Measurements from ENCODE around the gene SLC7A6OS.
A peak's percentile ranks its signal among the peaks of the same experiment; 100 is the strongest.

The SLC7A6OS gene

DNA sequence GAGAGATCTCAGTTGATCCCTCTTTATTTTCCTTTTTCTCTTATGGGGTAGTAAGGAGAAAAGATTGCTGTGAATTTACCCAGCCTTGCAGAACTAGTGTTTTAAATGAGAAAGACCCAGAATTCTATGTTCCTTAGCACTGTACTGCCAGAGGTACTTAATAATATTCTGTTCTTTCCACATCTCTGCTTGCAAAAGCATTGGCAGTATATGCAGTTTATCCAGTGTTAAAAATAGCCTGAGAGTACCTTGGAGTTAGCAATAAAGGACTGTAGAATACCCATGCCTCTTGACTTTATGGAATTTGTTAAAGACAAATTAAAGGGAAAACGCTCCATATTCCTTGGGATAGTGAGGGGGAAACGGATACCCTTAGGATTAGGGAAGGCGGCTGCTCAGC lies 34.5 kb downstream of the SLC7A6OS start:
- Histone ChIP-seq H2AFZ (ENCODE audit: low read depth, low read length) (no peak overlapping the region), H3K36me3 (ENCODE audit: insufficient read depth, low read length) (peaks cover 9% of the 10 kb centered on the region), H3K9me3 (ENCODE audit: low read length) (no peaks in the 10 kb centered on the region), H3K27me3 (ENCODE audit: insufficient read depth, low read length) (no peaks in the 10 kb centered on the region), H3K4me1 (ENCODE audit: insufficient read depth, low read length) (peaks cover 10% of the 10 kb centered on the region), H3K4me3 (ENCODE audit: low read length) (no peak overlapping the region)

DNA sequence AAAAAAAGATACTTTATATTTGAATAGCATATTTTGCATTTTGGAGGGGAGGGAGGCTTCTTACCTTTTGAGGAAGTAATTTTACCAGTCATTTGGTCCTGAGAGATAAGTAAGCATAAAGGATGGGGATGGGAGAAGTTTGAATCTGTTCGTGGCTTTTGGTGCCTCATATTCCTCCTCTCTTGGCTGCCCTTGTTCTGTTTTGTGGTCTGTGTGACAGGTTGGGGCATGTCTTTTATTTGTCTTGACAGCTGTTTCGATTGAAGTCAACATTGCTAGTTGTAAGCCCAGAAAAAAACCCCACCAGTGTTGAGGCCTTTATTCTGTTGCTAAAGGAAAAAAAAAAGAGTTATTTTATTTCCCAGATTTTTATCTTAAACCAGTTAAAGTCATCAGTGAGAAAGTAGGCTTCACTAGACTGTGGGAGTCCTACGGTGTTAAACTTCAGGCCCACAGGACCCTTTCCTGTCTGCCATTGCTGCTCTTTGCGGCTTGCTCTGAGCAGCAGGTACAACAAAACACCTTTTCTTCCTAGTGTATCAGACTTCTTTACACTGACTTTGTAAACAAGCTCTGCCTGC lies 35.0 kb downstream of the SLC7A6OS start:
- H3K36me3 ChIP-seq (ENCODE audit: insufficient read depth, low read length): peaks cover 6% of the 10 kb centered on the region
- H2AFZ ChIP-seq (ENCODE audit: low read depth, low read length): no peak overlapping the region
- no peaks in the 10 kb centered on the region for H3K27me3 ChIP-seq (ENCODE audit: insufficient read depth, low read length)
- no peak overlapping the region for H3K4me3 ChIP-seq (ENCODE audit: low read length)
- H3K4me1 ChIP-seq (ENCODE audit: insufficient read depth, low read length): peaks cover 10% of the 10 kb centered on the region
- no peaks in the 10 kb centered on the region for H3K9me3 ChIP-seq (ENCODE audit: low read length)

DNA sequence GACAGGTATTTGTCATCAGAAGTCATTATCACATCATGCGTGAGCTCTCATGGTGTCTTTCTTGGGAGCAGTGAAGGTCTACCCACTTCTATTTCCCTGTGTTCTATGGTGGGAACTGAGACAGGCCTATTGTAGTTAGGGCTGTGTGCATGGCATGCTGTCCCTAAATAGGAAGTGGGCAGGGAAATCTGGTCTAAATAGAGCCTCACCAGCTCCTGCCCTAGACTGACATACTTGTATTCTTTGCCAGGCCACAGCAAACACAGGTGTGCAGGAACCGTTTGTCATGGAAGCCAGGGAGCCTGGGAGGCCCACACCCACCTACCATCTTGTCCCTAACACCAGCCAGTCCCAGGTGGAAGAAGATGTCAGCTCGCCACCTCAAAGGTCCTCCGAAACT lies 36.3 kb downstream of the SLC7A6OS start:
- Histone ChIP-seq H2AFZ (ENCODE audit: low read depth, low read length) (no peak overlapping the region), H3K4me1 (ENCODE audit: insufficient read depth, low read length) (peaks cover 10% of the 10 kb centered on the region), H3K9me3 (ENCODE audit: low read length) (no peaks in the 10 kb centered on the region), H3K36me3 (ENCODE audit: insufficient read depth, low read length) (peaks cover 6% of the 10 kb centered on the region), H3K4me3 (ENCODE audit: low read length) (no peak overlapping the region), H3K27me3 (ENCODE audit: insufficient read depth, low read length) (no peaks in the 10 kb centered on the region)

DNA sequence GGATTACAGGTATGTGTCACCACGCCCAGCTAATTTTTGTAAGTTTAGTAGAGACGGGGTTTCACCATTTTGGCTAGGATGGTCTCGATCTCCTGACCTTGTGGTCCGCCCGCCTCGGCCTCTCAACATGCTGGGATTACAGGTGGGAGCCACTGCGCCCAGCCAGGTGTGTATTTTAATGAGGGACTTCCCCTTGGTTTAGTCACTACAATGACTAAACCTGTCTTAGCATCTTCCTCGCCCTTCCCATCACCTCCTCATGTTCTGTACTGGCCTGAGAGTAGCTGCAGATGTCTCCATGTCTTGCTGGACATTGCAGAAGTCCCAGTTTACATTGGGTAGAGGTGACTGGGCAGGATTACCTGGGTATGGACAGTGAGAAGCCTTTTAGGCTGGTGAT lies 36.9 kb downstream of the SLC7A6OS start:
- Histone ChIP-seq H3K4me1 (ENCODE audit: insufficient read depth, low read length) (peaks cover 10% of the 10 kb centered on the region), H3K36me3 (ENCODE audit: insufficient read depth, low read length) (peaks cover 6% of the 10 kb centered on the region), H3K27me3 (ENCODE audit: insufficient read depth, low read length) (no peaks in the 10 kb centered on the region), H3K9me3 (ENCODE audit: low read length) (no peaks in the 10 kb centered on the region), H3K4me3 (ENCODE audit: low read length) (no peak overlapping the region), H2AFZ (ENCODE audit: low read depth, low read length) (no peak overlapping the region)

DNA sequence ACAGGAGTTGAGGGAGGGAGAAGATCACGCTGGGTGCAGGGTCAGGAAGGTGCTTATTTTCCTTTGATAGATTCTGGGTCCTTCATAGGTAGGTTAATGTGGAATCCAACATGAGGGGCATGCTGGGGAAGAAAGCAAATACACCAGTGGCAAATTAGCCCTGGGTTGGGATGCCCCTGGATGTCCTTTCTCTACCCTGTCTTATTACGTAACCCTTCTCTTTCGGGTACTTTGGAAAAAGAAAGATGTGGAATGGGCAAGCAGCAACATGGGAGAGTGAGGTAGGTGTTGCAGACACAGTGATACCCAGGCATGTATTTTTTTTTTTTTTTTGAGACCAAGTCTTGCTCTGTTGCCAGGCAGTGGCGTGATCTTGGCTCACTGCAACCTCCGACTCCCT lies 37.3 kb downstream of the SLC7A6OS start:
- H3K36me3 ChIP-seq (ENCODE audit: insufficient read depth, low read length): peaks cover 6% of the 10 kb centered on the region
- no peak overlapping the region for H3K4me3 ChIP-seq (ENCODE audit: low read length)
- H3K27me3 ChIP-seq (ENCODE audit: insufficient read depth, low read length): no peaks in the 10 kb centered on the region
- H3K9me3 ChIP-seq (ENCODE audit: low read length): no peaks in the 10 kb centered on the region
- peaks cover 10% of the 10 kb centered on the region for H3K4me1 ChIP-seq (ENCODE audit: insufficient read depth, low read length)
- no peak overlapping the region for H2AFZ ChIP-seq (ENCODE audit: low read depth, low read length)

DNA sequence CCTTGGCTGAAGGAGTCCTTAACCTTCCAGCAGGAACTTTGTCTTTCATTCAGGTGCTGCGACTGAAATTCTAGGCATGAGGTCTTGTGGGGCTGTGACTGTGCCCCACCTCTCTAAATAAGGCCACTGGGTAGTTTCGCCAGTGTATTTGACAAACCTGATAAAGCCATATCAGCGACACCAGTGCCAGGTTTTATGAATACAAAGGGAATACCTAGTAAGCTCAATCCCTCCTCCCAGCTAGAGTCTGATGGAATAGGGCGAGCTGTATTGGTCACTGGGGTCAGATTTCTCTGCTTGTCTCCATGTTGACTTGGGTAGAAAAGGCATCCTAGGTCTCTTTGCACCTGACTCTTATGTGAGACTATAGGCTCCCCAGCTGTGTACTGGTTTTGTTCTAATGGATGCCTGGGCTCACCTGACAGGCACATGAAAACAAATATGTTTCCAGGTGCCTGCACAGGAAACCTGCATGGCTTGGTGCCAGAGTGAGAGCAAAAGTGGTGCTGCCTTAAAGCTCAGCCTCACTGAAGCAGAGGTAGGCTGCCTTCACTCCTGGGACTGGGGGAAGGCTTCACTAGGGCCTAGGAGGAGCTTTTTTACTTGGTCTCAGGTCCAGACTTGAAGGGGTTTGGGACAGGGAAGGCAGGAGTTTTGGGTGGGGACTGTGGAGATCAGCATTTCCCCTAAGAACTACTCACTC lies 38.1 kb downstream of the SLC7A6OS start:
- Histone ChIP-seq H3K27me3 (ENCODE audit: insufficient read depth, low read length) (no peaks in the 10 kb centered on the region), H3K4me3 (ENCODE audit: low read length) (no peak overlapping the region), H3K4me1 (ENCODE audit: insufficient read depth, low read length) (peaks cover 10% of the 10 kb centered on the region), H2AFZ (ENCODE audit: low read depth, low read length) (no peak overlapping the region), H3K36me3 (ENCODE audit: insufficient read depth, low read length) (peaks cover 6% of the 10 kb centered on the region), H3K9me3 (ENCODE audit: low read length) (no peaks in the 10 kb centered on the region)

DNA sequence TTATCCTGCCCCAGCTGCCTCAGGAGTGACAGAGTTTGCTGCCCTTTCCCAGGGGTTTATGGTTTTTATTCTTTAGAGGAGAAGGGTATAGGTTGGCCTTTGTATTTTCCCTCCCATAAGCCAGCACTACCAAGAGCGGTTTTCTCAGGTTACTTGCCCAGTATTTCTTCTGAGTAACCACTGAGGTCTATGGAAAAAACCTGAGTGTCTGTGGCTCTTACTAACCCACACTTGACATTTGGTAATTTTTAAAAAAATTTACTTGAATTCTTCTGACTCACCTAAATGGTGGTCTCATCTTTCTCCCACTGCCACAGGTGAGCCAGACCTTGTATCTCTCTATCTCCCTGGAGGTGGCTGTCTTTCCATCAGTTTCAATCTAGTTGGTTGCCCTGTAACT lies 40.4 kb downstream of the SLC7A6OS start:
- Histone ChIP-seq H3K36me3 (ENCODE audit: insufficient read depth, low read length) (peaks cover 6% of the 10 kb centered on the region), H3K9me3 (ENCODE audit: low read length) (no peaks in the 10 kb centered on the region), H3K27me3 (ENCODE audit: insufficient read depth, low read length) (no peaks in the 10 kb centered on the region), H3K4me1 (ENCODE audit: insufficient read depth, low read length) (peaks cover 5% of the 10 kb centered on the region), H2AFZ (ENCODE audit: low read depth, low read length) (no peak overlapping the region), H3K4me3 (ENCODE audit: low read length) (no peak overlapping the region)

DNA sequence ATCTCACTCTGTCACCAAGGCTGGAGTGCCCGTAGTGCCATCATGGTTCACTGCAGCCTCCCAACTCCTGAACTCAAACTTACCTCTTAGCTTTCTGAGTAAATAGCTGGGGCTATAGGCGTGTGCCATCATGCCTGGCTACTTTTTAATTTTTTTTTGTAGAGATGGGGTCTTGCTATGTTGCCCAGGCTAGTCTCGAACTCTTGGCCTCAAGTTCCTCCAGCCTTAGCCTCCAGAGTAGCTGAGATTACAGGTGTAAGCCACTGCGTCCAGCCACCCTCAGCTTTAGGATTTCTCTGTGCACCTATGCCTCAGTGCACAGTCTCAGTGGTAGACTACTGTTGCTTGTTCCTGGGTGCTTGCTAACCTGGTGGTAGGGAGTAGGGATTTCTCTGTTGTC lies 41.0 kb downstream of the SLC7A6OS start:
- Histone ChIP-seq H3K9me3 (ENCODE audit: low read length) (no peaks in the 10 kb centered on the region), H3K4me3 (ENCODE audit: low read length) (no peak overlapping the region), H3K4me1 (ENCODE audit: insufficient read depth, low read length) (peaks cover 7% of the 10 kb centered on the region), H2AFZ (ENCODE audit: low read depth, low read length) (no peak overlapping the region), H3K27me3 (ENCODE audit: insufficient read depth, low read length) (no peaks in the 10 kb centered on the region), H3K36me3 (ENCODE audit: insufficient read depth, low read length) (peaks cover 6% of the 10 kb centered on the region)

DNA sequence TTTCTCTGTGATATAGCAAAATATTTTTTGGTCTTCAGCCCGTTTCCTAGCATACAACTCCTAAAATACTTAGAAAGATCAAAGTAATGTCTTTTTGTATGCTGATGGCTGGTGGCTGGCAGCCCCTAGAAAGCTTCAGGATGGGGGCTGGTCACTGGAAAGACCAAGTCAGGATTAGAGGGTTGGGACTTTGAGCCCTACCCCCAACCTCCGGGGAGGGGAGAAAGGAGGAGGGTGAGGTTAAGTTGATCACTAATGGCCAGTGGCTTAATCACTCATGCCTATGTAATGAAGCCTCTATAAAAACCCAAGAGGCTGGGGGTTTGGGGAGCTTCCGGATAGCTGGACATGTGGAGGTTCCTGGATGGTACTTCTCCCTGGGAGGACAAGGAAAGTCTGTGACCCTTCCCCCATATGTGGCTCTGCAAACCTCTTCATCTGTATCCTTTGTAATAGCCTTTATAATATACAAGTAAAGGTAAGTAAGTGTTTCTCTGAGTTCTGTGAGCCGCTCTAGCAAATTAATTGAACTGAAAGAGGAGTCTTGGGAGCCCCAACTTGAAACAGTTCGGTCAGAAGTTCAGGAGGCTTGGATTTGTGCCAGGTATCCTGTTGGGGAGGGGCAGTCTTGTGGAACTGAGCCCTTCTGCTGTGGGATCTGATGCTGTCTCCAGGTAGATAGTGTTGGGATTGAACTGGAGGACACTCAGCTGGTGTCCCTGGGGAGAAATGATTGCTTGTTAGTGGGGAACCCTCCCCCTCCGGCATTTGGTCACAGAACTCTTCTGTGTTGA lies 42.9 kb downstream of the SLC7A6OS start:
- Histone ChIP-seq H3K4me1 (ENCODE audit: insufficient read depth, low read length) (peaks cover 7% of the 10 kb centered on the region), H3K27me3 (ENCODE audit: insufficient read depth, low read length) (no peaks in the 10 kb centered on the region), H3K36me3 (ENCODE audit: insufficient read depth, low read length) (no peaks in the 10 kb centered on the region), H2AFZ (ENCODE audit: low read depth, low read length) (no peak overlapping the region), H3K9me3 (ENCODE audit: low read length) (no peaks in the 10 kb centered on the region), H3K4me3 (ENCODE audit: low read length) (no peak overlapping the region)

DNA sequence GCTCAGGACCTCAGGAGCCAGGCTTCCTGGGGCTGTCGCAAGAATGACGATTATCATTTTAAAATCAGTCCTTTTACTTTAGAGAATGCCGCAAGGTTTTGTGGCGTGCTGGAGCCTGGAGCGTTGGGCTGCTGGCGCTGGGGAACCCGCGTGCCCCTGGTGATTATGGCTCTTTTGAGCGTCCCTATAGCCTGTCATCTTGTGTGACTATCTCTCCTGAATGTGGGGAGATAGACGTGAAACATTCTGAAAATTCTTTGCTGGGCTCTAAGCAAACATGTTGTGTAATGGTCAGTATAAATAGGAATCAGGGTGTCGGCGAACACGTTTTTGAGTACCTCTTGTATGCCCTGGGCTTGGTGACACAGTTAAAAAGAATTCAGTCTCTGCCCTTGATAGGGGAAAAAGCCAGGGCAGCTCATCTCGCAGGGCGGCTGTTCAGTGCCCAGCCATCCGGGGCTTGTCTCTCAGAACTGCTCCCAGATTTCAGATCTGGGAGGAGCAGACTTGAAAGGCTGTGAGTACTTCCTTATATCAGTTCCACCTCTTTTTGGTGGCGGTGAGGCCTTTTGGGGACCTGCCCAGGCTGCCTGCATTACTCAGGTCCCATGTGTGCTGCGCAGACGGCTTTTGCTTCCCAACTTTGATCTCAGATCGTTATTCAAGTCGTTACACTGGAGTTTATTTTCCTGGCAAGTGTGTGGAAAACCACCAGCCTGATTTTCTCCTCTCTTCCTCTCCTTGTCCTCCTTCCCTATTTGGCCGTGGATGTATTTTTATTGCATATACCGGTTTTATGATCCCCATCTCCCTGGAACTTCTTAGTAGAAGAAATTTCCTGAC lies 45.4 kb downstream of the SLC7A6OS start:
- H3K4me3 ChIP-seq (ENCODE audit: low read length): peak overlapping the region; percentile 63
- H3K36me3 ChIP-seq (ENCODE audit: insufficient read depth, low read length): no peaks in the 10 kb centered on the region
- H3K27me3 ChIP-seq (ENCODE audit: insufficient read depth, low read length): no peaks in the 10 kb centered on the region
- H3K4me1 ChIP-seq (ENCODE audit: insufficient read depth, low read length): peaks cover 7% of the 10 kb centered on the region
- H3K9me3 ChIP-seq (ENCODE audit: low read length): no peaks in the 10 kb centered on the region
- peak overlapping the region; percentile 70 for H2AFZ ChIP-seq (ENCODE audit: low read depth, low read length)

DNA sequence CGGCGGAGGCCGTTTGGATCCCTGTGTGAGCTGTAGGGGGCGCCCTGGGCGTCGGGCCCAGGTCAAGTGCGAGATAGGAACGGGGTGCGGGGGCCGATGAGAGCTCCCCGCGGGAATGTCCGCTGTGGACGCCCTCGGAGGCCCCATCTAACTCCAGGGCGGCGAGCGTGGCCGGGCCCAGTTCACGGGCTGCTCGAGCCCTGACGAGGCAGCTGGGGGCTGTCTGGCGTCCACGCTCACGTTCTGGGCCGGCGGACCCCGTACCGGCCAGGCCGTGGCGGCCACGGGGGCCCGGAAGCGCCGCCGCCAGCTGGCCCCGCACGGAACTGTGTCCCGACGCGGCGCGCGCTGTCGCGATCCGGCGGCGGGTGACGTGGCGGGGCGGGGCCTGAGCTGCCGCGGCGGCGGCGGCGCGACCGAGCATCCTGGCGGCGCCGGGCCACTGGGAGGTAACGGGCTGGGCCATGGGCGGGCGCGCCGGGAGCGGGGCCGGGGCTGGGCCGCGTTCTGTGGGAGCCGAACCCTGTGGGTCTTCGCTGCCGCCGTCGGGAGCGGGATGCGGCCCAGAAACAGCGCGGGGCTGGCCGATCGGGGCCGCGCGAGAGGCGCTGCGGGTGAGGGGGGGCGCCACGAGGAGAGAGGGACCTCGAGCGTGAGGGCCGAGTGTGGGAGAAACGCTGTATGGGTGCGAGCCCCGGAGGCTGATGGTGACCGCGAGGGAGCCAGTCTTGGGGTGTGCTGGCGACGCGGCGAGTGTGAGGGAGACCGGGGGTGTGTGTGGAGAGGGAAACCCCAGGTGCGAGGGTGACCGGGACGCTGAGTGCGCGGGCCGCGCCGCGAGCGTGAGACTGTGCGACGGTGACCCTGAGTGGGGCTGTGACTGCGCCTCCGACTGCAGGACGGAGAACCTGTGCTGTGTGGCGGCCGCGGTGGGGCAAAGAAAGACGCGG lies 46.3 kb downstream of the SLC7A6OS start, which contains the start of gene SLC7A6:
Gene SLC7A6 (plus strand): TSS at position 399 of the 950 bp plus-strand sequence. CDS start 10,201 bp downstream, outside the sequence.
- peak within 1 kb of the TSS; percentile 63 for H3K4me3 ChIP-seq (ENCODE audit: low read length)
- no peaks in the 10 kb centered on the region for H3K27me3 ChIP-seq (ENCODE audit: insufficient read depth, low read length)
- no peaks in the 10 kb centered on the region for H3K9me3 ChIP-seq (ENCODE audit: low read length)
- peaks cover 7% of the 10 kb centered on the region for H3K36me3 ChIP-seq (ENCODE audit: insufficient read depth, low read length)
- peaks cover 7% of the 10 kb centered on the region for H3K4me1 ChIP-seq (ENCODE audit: insufficient read depth, low read length)
- peak within 1 kb of the TSS; percentile 70 for H2AFZ ChIP-seq (ENCODE audit: low read depth, low read length)
